Measurements from ENCODE around the gene CCDC40.

DNA sequence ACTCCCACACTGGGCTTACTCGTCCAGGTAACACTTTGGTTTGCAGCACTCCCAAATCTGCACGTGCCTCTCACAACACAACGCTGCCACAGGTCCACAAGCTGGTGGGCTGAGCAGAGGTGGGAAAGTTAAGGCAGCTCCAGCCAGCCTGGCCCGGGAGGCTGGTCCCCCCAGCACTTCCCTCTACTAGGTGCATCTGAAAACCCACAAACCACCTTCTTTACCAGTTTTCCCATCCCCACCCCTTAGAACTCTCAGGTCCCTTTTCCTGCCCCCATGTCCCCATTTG lies 63.5 kb downstream of the CCDC40 start:
- TF ChIP-seq TRIM24 (CRISPR knock-in tag; IDR thresholded peaks at IDR 0.05) (no peak), ZNF20 (CRISPR knock-in tag; IDR thresholded peaks at IDR 0.05) (no peak), CBX5 (CRISPR knock-in tag; IDR thresholded peaks at IDR 0.05; ENCODE audit: borderline replicate concordance) (no peak), RFX5 (IDR thresholded peaks at IDR 0.05; ENCODE audit: low read depth, low read length) (no peak), RARA (CRISPR knock-in tag; IDR thresholded peaks at IDR 0.05) (no peak), ZNF7 (CRISPR knock-in tag; IDR thresholded peaks at IDR 0.05) (no peak), CHD2 (IDR thresholded peaks at IDR 0.05; ENCODE audit: low read depth, low read length) (no peak), YY1 (IDR thresholded peaks at IDR 0.05; ENCODE audit: insufficient read depth, insufficient replicate concordance, low read depth, low read length) (no peak), NFYB (CRISPR knock-in tag; IDR thresholded peaks at IDR 0.05) (no peak), EZH2 (conservative IDR thresholded peaks at IDR 0.05; ENCODE audit: low read depth, low read length) (no peak)
- TF ChIP-seq, protein P1, sequence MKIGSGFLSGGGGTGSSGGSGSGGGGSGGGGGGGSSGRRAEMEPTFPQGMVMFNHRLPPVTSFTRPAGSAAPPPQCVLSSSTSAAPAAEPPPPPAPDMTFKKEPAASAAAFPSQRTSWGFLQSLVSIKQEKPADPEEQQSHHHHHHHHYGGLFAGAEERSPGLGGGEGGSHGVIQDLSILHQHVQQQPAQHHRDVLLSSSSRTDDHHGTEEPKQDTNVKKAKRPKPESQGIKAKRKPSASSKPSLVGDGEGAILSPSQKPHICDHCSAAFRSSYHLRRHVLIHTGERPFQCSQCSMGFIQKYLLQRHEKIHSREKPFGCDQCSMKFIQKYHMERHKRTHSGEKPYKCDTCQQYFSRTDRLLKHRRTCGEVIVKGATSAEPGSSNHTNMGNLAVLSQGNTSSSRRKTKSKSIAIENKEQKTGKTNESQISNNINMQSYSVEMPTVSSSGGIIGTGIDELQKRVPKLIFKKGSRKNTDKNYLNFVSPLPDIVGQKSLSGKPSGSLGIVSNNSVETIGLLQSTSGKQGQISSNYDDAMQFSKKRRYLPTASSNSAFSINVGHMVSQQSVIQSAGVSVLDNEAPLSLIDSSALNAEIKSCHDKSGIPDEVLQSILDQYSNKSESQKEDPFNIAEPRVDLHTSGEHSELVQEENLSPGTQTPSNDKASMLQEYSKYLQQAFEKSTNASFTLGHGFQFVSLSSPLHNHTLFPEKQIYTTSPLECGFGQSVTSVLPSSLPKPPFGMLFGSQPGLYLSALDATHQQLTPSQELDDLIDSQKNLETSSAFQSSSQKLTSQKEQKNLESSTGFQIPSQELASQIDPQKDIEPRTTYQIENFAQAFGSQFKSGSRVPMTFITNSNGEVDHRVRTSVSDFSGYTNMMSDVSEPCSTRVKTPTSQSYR (CRISPR knock-in tag; IDR thresholded peaks at IDR 0.05; ENCODE audit: borderline replicate concordance), result no peak
- TF ChIP-seq, protein P2, sequence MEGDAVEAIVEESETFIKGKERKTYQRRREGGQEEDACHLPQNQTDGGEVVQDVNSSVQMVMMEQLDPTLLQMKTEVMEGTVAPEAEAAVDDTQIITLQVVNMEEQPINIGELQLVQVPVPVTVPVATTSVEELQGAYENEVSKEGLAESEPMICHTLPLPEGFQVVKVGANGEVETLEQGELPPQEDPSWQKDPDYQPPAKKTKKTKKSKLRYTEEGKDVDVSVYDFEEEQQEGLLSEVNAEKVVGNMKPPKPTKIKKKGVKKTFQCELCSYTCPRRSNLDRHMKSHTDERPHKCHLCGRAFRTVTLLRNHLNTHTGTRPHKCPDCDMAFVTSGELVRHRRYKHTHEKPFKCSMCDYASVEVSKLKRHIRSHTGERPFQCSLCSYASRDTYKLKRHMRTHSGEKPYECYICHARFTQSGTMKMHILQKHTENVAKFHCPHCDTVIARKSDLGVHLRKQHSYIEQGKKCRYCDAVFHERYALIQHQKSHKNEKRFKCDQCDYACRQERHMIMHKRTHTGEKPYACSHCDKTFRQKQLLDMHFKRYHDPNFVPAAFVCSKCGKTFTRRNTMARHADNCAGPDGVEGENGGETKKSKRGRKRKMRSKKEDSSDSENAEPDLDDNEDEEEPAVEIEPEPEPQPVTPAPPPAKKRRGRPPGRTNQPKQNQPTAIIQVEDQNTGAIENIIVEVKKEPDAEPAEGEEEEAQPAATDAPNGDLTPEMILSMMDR (CRISPR knock-in tag; IDR thresholded peaks at IDR 0.05), result no peak
- TF ChIP-seq, protein P3, sequence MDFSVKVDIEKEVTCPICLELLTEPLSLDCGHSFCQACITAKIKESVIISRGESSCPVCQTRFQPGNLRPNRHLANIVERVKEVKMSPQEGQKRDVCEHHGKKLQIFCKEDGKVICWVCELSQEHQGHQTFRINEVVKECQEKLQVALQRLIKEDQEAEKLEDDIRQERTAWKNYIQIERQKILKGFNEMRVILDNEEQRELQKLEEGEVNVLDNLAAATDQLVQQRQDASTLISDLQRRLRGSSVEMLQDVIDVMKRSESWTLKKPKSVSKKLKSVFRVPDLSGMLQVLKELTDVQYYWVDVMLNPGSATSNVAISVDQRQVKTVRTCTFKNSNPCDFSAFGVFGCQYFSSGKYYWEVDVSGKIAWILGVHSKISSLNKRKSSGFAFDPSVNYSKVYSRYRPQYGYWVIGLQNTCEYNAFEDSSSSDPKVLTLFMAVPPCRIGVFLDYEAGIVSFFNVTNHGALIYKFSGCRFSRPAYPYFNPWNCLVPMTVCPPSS (IDR thresholded peaks at IDR 0.05), result no peak
